ENCODE measurements around the gene DNAH17. TPM values are rescaled to one million over a fixed set of nuclear protein-coding genes. Genes with fewer than 3 reads are reported as not detected.

DNAH17 gene
- total and polyA plus RNA-seq, 2 donors (not counting 3 experiments of a cell fraction or from before 2014, with no cell fraction given): not detected

DNA sequence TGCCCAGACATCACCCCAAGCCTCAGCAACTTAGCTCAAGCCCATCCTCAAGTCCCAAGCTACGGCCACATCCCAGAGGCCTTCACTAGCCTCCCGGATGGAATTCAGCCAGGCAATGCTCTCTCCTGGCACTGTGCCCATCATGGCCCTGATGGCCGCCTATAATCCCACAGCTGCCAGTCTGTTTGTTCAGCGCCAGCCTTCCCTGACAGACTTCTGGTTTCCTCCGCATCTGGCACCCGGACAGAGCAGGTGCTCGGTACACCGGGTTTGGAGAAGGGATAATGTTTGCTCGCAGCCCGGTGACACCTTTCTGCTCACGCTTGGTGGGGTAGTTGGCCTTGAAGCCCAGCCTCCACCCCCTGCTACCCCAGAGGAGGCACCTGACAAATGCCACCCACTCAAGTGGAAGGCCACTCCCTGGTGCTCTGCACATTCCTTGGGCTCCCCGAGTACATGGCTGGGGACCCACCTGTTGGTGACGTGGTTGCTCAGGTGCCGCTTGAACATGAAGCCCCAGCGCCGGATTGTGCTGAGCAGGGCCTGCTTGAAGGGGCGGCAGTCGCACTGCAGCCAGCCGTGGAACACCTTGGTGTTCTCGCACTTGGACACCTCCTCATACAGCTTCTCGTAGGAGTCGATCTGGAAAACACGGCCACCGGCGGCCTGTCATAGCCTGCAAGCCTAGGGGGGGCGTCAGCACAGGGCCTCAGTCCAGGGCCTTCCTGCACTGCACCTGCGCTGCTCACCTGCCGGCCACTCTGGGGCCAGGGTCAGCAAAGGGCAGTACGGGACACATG, 47.1 kb downstream of the DNAH17 start:
- Histone ChIP-seq H3K4me2 (ENCODE audit: insufficient read depth, low read length) (no peak overlapping the region), H4K20me1 (replicated peaks; ENCODE audit: control insufficient read depth, extremely low read depth, insufficient read depth, low read length) (no peaks in the 10 kb centered on the region), H2AFZ (ENCODE audit: low read depth, low read length) (no peak overlapping the region), H3K27me3 (ENCODE audit: control insufficient read depth in 2 of 2, insufficient read depth in 2 of 2, low read length in 2 of 2) (peaks cover 0 to 1% of the 10 kb centered on the region in 2 experiments), H3K9me1 (replicated peaks; ENCODE audit: control insufficient read depth, extremely low read depth, insufficient read depth, low read length) (no peaks in the 10 kb centered on the region), H3K27ac (ENCODE audit: insufficient read depth, low read depth, low read length) (no peak overlapping the region), H3K79me2 (ENCODE audit: control insufficient read depth, insufficient read depth, low read length) (no peaks in the 10 kb centered on the region), H3K36me3 (ENCODE audit: control insufficient read depth in 2 of 2, extremely low read depth in 1 of 2, insufficient read depth in 2 of 2, low read length in 2 of 2) (no peaks in the 10 kb centered on the region), H3K4me1 (ENCODE audit: control insufficient read depth, extremely low read depth, insufficient read depth, low read length) (no peaks in the 10 kb centered on the region), H3K9me3 (replicated peaks; ENCODE audit: control insufficient read depth, insufficient read depth, low read length) (no peaks in the 10 kb centered on the region), H3K9ac (replicated peaks; ENCODE audit: extremely low read depth, insufficient read depth, low read length) (no peak overlapping the region), H3K4me3 (replicated peaks in 1 of 3; ENCODE audit: insufficient read depth in 1 of 3, low read depth in 1 of 3, low read length in 3 of 3) (no peak overlapping the region)
- dilution Hi-C loops (cut with MboI; ENCODE audit: extremely low pct_ligation_motif_present, low sequenced_read_pairs): no loop called here
- FAIRE-seq (no peak), DNase-seq (ENCODE audit: low read depth, low spot score) (no peak)
- TF ChIP-seq POLR2A (IDR thresholded peaks at IDR 0.05; ENCODE audit: low read depth, low read length): no peak
- TF ChIP-seq MAX (IDR thresholded peaks at IDR 0.05; ENCODE audit: insufficient read depth, insufficient read length): no peak
- no peak for TF ChIP-seq FOS (IDR thresholded peaks at IDR 0.05; ENCODE audit: borderline replicate concordance, insufficient read depth, low read length)
- TF ChIP-seq GATA2 (IDR thresholded peaks at IDR 0.05; ENCODE audit: insufficient read depth, insufficient read length, low read depth, low read length): no peak
- no peak for TF ChIP-seq CTCF (IDR thresholded peaks at IDR 0.05; ENCODE audit: extremely low read depth in 1 of 2, insufficient read depth in 1 of 2, low read depth in 1 of 2, low read length in 2 of 2)
- ChIA-PET POLR2A (no interaction called here), CTCF (interaction anchor here (1.0 to 1.7 kb wide), 2 partner anchors 33 to 178 kb away, joined by 3 read pairs; no protein-coding TSS in a partner anchor)
- no TSS peak for BruUV-seq (replicated peaks)
- intact Hi-C loops (cut with micrococcal nuclease): no loop called here

Data from endothelial cell of umbilical vein (primary cell).